K562 (cell line): ENCODE measurements around the gene GSG1.
"Not testable (repeated sequence)": the region's sequence is repeated elsewhere in the genome, so short reads cannot be mapped to it uniquely, and the experiment has no call there.

Experiments used
- CBX5 ChIP-seq: IDR thresholded peaks from 2 replicates; pipeline ENCODE4 v1.6.1; 2014; ENCODE audit warnings: low read depth, borderline replicate concordance
- CHD2 ChIP-seq: IDR thresholded peaks from 2 replicates; pipeline ENCODE4 v1.6.1; 2011; ENCODE audit warnings: low read depth, low read length
- CTCF ChIP-seq, 3 experiments: IDR thresholded peaks in 2 of 3; conservative IDR thresholded peaks in 1 of 3; 2 replicates each; pipeline ENCODE4 v1.5.1; 2011 to 2012; ENCODE audit warnings: low read length in 3 of 3, mild to moderate bottlenecking in 3 of 3, control low read depth in 2 of 3, improper control_type of control experiment in 1 of 3, inconsistent platforms in 1 of 3, low read depth in 1 of 3, mixed read lengths in 1 of 3, moderate library complexity in 1 of 3; ENCODE audit not compliant: insufficient read depth in 2 of 3
- HMG20A ChIP-seq: fragments of 450-650 bp; formaldehyde crosslinking; conservative IDR thresholded peaks from 2 replicates; pipeline ENCODE4 v1.4.0; 2020; ENCODE audit warnings: mild to moderate bottlenecking, mixed read lengths
- HNRNPH1 ChIP-seq: fragments of 200-400 bp; formaldehyde crosslinking; optimal IDR thresholded peaks from 2 replicates; pipeline ENCODE3; 2017; ENCODE audit warnings: low read depth, mild to moderate bottlenecking, low read length, moderate library complexity
- ILF3 ChIP-seq: fragments of 450-650 bp; IDR thresholded peaks from 2 replicates; pipeline ENCODE4 v1.6.1; 2018; ENCODE audit warnings: antibody characterized with exemption, mild to moderate bottlenecking, moderate library complexity, borderline replicate concordance
- NR4A1 ChIP-seq, 2 experiments: fragments of 250-450 bp in 1 of 2; fragments of 450-650 bp in 1 of 2; sonication (Bioruptor Pico) in 1 of 2; IDR thresholded peaks; 2 replicates each; pipeline versions ENCODE4 v1.4.0 to v1.6.1; 2016 to 2020; ENCODE audit warnings: mild to moderate bottlenecking in 2 of 2, missing compliant biosample characterization in 1 of 2, missing genetic modification characterization in 1 of 2, moderate library complexity in 1 of 2
- TCFL5 ChIP-seq: fragments of 250-450 bp; sonication (Bioruptor Pico); conservative IDR thresholded peaks from 2 replicates; pipeline ENCODE4 v1.6.1; 2021; ENCODE audit warnings: mild to moderate bottlenecking, moderate library complexity, matching md5 sums

- not testable (repeated sequence) for TF ChIP-seq TCFL5 (CRISPR knock-in tag); CBX5; ILF3; HMG20A (CRISPR knock-in tag); HNRNPH1; NR4A1 (CRISPR knock-in tag; IDR thresholded peaks at IDR 0.05); NR4A1 (tag; IDR thresholded peaks at IDR 0.05); CTCF (IDR thresholded peaks at IDR 0.05 in 2 of 3, conservative IDR thresholded peaks at IDR 0.05 in 1 of 3; ENCODE audit: insufficient read depth in 2 of 3, low read depth in 1 of 3, low read length in 3 of 3); CHD2
Measured at GRCh38 chr12:13083638-13084037, 19.8 kb downstream of the GSG1 start.
